Dedifferentiated amniotic fluid mesenchymal stem cell (primary cell): ENCODE results near the gene STARD13.
A peak's percentile ranks its signal among the peaks of the same experiment; 100 is the strongest.

ENCODE experiments used
- DNase-seq: peaks from one replicate; pipeline ENCODE4 v3.0.0-alpha.2; 2016; ENCODE audit errors: extremely low spot score

STARD13 gene

GRCh38 chr13:33144358-33144784 lies 141.2 kb downstream of the STARD13 start:
- no peak for DNase-seq

- no peak for DNase-seq
Measured at GRCh38 chr13:33139780-33140535, 145.6 kb downstream of the STARD13 start.

- DNase-seq = no peak
Measured at GRCh38 chr13:33139184-33139583, 146.4 kb downstream of the STARD13 start.

- DNase-seq = no peak
Measured at GRCh38 chr13:33138441-33138840, 147.1 kb downstream of the STARD13 start.

GRCh38 chr13:33137721-33138120 lies 147.8 kb downstream of the STARD13 start:
- no peak for DNase-seq

- no peak for DNase-seq
Measured at GRCh38 chr13:33135097-33135496, 150.5 kb downstream of the STARD13 start.

GRCh38 chr13:33134213-33134612 lies 151.3 kb downstream of the STARD13 start:
- no peak for DNase-seq

- DNase-seq = peak; percentile 84
Measured at GRCh38 chr13:33132644-33133440, 152.7 kb downstream of the STARD13 start.

- no peak for DNase-seq
Measured at GRCh38 chr13:33129886-33130285, 155.7 kb downstream of the STARD13 start.

GRCh38 chr13:33129094-33129832 lies 156.3 kb downstream of the STARD13 start:
- no peak for DNase-seq

- no peak for DNase-seq
Measured at GRCh38 chr13:33128134-33128533, 157.4 kb downstream of the STARD13 start.

- DNase-seq = no peak
Measured at GRCh38 chr13:33127009-33127551, 158.5 kb downstream of the STARD13 start.

- peak; percentile 76 for DNase-seq
Measured at GRCh38 chr13:33125821-33126570, 159.6 kb downstream of the STARD13 start.

- peak; percentile 44 for DNase-seq
Measured at GRCh38 chr13:33123066-33123859, 162.3 kb downstream of the STARD13 start.

GRCh38 chr13:33119856-33120543 lies 165.6 kb downstream of the STARD13 start:
- no peak for DNase-seq

GRCh38 chr13:33119022-33119781 lies 166.4 kb downstream of the STARD13 start:
- DNase-seq = peak; percentile 23

GRCh38 chr13:33116321-33117010 lies 169.1 kb downstream of the STARD13 start:
- no peak for DNase-seq

GRCh38 chr13:33115274-33115673 lies 170.3 kb downstream of the STARD13 start:
- no peak for DNase-seq
